GM18858 (cell line): ENCODE measurements around the gene FGF23.

ENCODE experiments used
- ATAC-seq: cut with Tn5 transposase; IDR thresholded peaks from one replicate; pipeline ENCODE4 v1.9.1; 2021; ENCODE audit not compliant: unreplicated experiment

FGF23 gene

GRCh38 chr12:4386801-4387200 lies 7.3 kb upstream of the FGF23 start:
- no peak for ATAC-seq

GRCh38 chr12:4383304-4383865 lies 3.9 kb upstream of the FGF23 start:
- ATAC-seq, result no peak

DNA sequence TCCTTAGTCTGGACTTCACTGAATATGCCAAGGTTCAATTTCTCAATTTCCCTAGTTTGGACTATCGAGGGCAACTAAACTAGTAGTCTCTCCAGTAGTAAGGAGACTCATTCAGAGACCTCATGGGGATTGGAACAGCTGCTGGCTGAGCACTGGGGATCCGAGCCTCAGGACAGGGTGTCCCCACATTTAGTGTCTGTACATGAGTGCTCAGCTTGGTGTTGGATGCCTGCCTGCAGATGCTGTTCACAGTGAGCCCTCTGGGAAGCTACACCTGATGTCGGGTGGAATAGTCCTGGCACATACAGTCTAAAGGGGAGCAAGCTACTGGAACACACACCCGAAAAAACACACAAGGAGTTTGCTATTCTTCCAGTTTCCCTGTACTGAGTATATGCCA lies 820 bp upstream of the FGF23 start:
- no peak for ATAC-seq

- no peak for ATAC-seq
Observed at GRCh38 chr12:4378772-4379171, 740 bp downstream of the FGF23 start.

GRCh38 chr12:4375449-4375848 lies 4.1 kb downstream of the FGF23 start:
- ATAC-seq, result no peak

DNA sequence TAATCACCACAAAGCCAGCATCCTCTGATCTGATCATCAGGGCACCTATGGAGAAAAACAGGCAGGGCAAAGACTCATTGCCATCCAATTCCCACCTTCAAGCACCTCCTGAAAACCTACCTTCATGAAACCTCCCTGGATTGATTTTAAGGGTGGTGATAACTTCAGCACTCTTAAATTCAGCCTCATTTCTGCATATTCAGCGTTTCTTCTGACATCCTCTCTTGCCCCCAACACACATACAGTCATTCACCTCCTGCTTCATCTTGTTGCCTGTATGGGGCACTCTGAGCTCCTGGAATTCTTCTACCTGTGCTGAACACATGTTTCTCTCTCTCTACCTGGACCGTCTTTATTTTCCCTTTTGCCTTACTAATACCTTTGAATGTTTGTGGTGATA lies 6.9 kb downstream of the FGF23 start:
- ATAC-seq, result no peak

DNA sequence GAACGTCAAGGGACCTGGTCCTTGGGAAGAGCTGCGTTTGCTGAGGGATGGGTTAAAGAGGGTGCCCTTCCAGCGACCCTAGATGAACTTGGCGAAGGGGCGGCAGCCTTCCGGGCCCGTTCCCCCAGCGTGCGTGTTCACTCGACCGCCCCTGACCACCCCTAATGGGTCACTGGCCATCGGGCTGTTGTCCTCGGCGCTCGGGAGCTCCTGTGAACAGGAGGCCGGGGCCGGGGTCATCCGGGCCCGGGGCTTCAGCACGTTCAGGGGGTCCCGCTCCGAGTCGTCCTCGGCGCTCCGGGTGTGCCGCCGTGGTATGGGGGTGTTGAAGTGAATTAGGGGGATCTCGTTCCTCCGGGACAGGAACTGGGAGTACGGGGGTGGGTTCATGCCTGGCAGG lies 9.2 kb downstream of the FGF23 start:
- no peak for ATAC-seq

- ATAC-seq, result no peak
Observed at GRCh38 chr12:4369548-4369947, 10.0 kb downstream of the FGF23 start.

DNA sequence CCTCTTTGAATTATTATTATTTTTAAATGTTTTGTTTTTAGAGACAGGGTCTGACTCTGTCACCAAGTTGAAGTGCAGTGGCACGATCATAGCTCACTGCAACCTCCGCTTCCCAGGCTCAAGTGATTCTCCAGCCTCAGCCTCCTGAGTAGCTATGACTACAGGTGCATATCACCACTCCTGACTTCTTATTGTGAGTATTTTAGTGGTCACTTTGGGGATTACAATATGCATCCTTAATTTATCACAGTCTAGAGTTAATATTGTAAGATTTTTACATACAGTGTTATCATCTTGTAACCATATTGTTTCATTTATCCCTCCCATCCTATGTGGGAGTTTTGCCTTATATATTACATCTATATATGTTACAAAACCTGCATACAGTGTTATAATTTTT lies 13.4 kb downstream of the FGF23 start:
- ATAC-seq, result no peak

DNA sequence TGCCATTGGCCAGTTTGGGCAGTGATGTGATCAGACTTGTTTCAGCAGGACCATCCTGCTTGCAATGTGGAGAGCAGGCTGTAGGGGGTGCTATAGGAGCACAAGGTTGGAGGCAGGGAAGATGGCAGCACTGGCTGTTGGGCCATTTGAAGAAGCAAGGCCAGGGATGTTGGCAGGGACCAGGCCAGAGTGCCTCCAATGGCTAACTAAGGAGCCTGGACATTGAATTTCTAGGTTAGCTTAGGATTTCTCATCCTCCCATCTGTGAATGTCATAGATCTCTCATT lies 23.5 kb downstream of the FGF23 start:
- ATAC-seq, result no peak

DNA sequence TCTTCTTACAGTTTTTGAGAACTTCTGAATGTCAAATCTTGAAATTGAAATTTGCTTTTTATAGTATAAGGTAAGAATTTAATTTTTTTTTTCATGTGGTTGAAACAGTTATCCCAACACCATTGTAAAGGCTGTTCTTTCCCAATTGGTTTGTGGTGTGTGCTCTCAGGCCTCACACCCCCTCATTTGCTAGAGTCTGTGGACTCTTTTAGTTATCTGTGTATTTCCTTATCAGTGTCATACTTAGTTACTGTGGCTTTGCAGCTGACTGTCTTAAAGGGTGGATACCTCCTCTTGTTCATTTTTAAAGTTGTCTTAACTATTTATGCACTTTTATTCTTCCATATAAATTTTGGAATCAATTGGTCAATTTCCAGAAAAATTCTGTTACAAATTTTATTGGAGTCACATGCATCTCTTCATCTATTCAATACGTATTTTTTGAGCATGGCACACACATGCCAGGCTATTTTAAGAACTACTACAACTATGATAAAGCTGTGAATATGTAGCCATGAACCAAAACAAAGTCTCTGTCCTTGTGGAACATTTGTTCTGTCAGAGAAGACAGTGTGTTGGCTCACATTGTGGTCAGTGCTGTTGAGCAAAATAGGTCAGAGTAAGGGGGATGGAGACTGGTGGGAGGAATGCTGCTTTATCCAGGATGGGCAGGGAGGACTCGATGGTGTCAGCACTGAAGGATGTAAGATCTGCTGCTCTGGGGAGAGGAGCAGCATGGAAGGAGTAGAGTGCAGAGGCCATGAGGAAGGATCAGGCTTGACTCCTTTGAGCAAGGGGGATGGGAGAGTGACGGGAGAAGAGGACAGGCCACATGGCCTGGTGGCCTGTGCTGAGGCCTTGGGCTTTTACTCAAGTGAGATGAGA lies 24.1 kb downstream of the FGF23 start:
- no peak for ATAC-seq

GRCh38 chr12:4353785-4354208 lies 25.7 kb downstream of the FGF23 start:
- no peak for ATAC-seq

- no peak for ATAC-seq
Observed at GRCh38 chr12:4346931-4347330, 32.6 kb downstream of the FGF23 start.

DNA sequence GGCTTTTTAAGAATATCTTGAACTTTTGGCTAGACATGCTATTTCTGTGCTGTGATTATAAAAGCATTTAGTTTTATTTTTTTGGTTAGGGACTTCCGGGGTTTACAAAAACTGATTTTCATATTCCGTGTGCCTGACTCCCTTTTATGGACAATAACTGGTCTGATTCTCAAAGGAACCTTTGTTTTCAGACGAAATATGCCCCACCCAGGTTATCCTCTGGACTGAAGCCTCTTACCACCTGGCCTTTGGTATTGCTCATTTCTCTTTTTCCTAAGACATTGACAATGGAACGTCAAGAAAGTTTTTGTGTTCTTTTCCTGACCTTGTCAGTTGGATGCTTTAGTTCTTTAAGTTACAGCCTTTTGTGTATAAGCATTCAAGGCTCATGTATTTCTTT lies 47.7 kb downstream of the FGF23 start:
- ATAC-seq, result no peak

DNA sequence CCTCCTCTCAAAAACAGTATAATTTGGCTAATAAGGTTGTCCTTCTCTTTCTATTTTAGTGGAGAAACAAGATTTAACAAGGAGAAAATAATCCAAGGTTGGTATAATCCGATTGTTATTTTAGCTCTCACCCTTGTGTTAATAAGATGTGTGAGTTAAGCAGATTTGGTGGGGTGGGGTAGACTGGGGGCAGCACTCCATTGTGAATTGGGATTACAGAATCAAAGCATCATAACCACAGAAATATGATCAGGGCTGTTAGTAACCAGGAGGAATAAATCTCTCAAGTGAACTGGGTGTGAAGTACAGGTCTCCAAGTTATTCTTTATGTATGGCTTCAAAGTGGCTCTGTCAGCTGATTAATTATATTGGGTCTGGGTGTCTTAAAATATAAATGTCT lies 48.3 kb downstream of the FGF23 start:
- ATAC-seq, result no peak

DNA sequence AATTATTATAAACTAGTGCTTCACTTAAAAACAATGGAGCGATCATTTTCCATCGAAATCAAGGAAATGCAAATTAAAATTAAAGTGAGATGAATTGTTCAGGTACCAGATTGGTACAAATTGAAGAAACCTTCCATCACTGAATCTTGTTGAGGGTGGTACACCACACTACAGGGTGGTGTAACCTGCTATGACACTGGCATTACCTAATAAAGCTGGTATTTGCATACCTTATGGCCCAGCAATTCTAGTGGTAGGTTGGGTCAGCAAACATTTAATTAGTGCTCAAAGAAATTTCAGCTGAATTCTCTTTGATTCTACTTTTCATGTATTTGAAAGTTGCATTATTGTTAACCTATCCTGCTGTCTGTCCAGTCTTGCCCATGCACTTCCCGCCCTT lies 49.3 kb downstream of the FGF23 start:
- no peak for ATAC-seq

- no peak for ATAC-seq
Observed at GRCh38 chr12:4327293-4327692, 52.2 kb downstream of the FGF23 start.

DNA sequence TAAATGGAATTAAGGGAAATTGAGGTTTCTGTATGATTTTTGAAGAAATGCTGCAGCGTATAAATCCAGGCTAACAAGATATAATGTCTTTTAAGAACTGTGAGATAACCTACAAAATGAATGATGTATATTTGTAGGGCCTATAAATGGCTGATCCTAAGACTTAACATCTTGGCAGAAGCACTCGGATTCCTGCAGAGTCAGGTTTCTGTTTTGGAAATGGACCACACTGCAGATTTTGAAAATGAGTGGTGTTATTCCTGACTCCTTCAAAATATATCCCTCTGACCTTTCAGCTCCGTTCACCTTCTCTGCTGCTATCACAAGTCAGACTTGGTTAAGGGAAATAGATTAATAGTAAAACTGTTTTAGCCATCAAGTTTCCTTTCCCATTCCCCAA lies 53.5 kb downstream of the FGF23 start:
- ATAC-seq, result no peak

- ATAC-seq, result no peak
Observed at GRCh38 chr12:4324366-4324765, 55.1 kb downstream of the FGF23 start.

- ATAC-seq, result no peak
Observed at GRCh38 chr12:4323396-4323795, 56.1 kb downstream of the FGF23 start.

GRCh38 chr12:4322726-4323125 lies 56.8 kb downstream of the FGF23 start:
- no peak for ATAC-seq

DNA sequence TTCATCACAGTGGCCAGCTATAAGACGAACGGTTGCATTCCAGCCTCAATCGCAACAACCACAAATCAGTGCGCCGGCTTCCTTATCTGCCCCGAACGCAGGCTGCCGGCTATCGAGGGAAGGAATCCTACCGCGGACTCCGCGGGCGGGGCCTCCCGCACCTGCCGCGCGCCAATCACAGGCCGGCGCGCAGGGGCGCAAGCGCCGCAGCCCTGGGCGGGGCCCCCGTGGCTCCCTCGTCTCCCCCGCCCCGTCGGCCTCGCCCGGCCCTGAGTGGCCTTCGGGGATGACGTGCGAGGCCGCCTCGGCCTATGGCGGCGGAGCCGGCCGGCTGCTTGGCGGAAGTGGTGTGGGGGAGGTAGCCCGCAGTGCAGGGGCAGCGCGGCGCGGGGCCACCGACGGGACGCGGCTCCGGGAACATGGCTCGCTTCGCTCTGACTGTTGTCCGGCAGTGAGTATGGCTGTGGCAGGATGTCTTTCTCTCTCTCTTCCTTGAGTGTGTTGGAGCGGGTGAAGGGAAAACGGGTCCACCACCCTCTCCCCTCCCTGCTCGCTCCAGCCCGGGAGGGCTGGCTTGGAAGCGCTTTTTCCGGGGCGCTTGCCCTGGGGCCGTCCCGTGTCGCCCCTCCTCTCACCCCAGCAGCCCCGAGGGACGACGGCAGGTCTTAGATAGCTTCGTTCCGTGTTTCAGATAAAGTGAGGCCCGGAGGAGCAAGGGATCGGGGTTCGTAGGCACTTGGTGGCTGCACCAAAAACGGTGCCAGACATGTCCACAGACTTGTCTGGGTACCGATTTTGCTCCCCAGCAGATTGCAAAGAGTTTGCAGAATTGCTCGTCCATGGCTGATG lies 58.4 kb downstream of the FGF23 start, which contains the start of gene TIGAR:
Gene TIGAR (plus strand): TSS at position 361 of the 849 bp plus-strand sequence. CDS start 59 bp downstream, at position 420.
- peak; percentile 94 for ATAC-seq
